ENCODE measurements around the gene ATP6V1G3. TPM values are rescaled to one million over a fixed set of nuclear protein-coding genes. Genes with fewer than 3 reads are reported as not detected.

ATP6V1G3 gene
- total and polyA plus RNA-seq, 2 donors (not counting 1 experiment from before 2014, with no cell fraction given): not detected

- ATAC-seq (ENCODE audit: low read depth): no peak
- Histone ChIP-seq H3K27ac (ENCODE audit: low read length in 2 of 2) (no peak overlapping the region), H3K9ac (ENCODE audit: low read length) (no peak overlapping the region), H3K36me3 (replicated peaks in 1 of 2; ENCODE audit: control extremely low read depth in 1 of 2, control insufficient read depth in 1 of 2, extremely low read depth in 1 of 2, insufficient read depth in 2 of 2, low read length in 1 of 2) (no peaks in the 10 kb centered on the region), H3K79me2 (ENCODE audit: control insufficient read depth, insufficient read depth, low read length) (no peaks in the 10 kb centered on the region), H3K27me3 (replicated peaks in 1 of 4; ENCODE audit: control extremely low read depth in 1 of 4, control insufficient read depth in 3 of 4, insufficient read depth in 4 of 4, low read length in 3 of 4) (no peaks in the 10 kb centered on the region), H3K4me1 (ENCODE audit: control insufficient read depth in 2 of 2, insufficient read depth in 2 of 2, low read length in 2 of 2) (peaks cover 0 to 3% of the 10 kb centered on the region in 2 donors), H4K20me1 (ENCODE audit: control insufficient read depth, insufficient read depth, low read length, poor library complexity, severe bottlenecking) (no peaks in the 10 kb centered on the region), H3K4me3 (ENCODE audit: control extremely low read depth in 1 of 5, extremely low read depth in 1 of 5, insufficient read depth in 1 of 5, low read depth in 2 of 5, low read length in 4 of 5) (no peak overlapping the region), H3K4me2 (replicated peaks; ENCODE audit: low read depth, low read length, poor library complexity, severe bottlenecking) (no peak overlapping the region), H3K9me3 (ENCODE audit: control extremely low read depth in 1 of 3, control insufficient read depth in 2 of 3, insufficient read depth in 1 of 3, low read length in 2 of 3) (peaks cover 2 to 5% (median 2%) of the 10 kb centered on the region in 3 donors), H2AFZ (ENCODE audit: insufficient read depth, low read depth, low read length, poor library complexity, severe bottlenecking) (no peak overlapping the region)
- H3K27ac Mint-ChIP-seq: no peak overlapping the region
- H3K9me3 Mint-ChIP-seq (ENCODE audit: insufficient read depth): peaks cover 6% of the 10 kb centered on the region
- no peak for TF ChIP-seq EZH2 (IDR thresholded peaks at IDR 0.05; ENCODE audit: borderline replicate concordance, insufficient read depth, low read depth, low read length, poor library complexity, severe bottlenecking)
- intact Hi-C loops (cut with micrococcal nuclease): no loop called here
- CTCF ChIA-PET: no interaction called here
- no peak overlapping the region for H3K4me3 Mint-ChIP-seq
- 83% methylated on average over 1 of the region's 1 CpG for WGBS (ENCODE audit: insufficient coverage)
- no peaks in the 10 kb centered on the region for H3K27me3 Mint-ChIP-seq
- POLR2A ChIA-PET: no interaction called here
- no peak for DNase-seq
- H3K4me1 Mint-ChIP-seq: peaks cover 8% of the 10 kb centered on the region
Observed at GRCh38 chr1:198564716-198565115, 24.2 kb upstream of the ATP6V1G3 start.

GRCh38 chr1:198564157-198564556, 23.7 kb upstream of the ATP6V1G3 start:
- no peak for TF ChIP-seq CTCF (IDR thresholded peaks at IDR 0.05)
- no peak for TF ChIP-seq EZH2 (IDR thresholded peaks at IDR 0.05; ENCODE audit: borderline replicate concordance, insufficient read depth, low read depth, low read length, poor library complexity, severe bottlenecking)
- intact Hi-C loops (cut with micrococcal nuclease): no loop called here
- Histone ChIP-seq H3K79me2 (ENCODE audit: control insufficient read depth, insufficient read depth, low read length) (no peaks in the 10 kb centered on the region), H3K27me3 (replicated peaks in 1 of 4; ENCODE audit: control extremely low read depth in 1 of 4, control insufficient read depth in 3 of 4, insufficient read depth in 4 of 4, low read length in 3 of 4) (no peaks in the 10 kb centered on the region), H3K36me3 (replicated peaks in 1 of 2; ENCODE audit: control extremely low read depth in 1 of 2, control insufficient read depth in 1 of 2, extremely low read depth in 1 of 2, insufficient read depth in 2 of 2, low read length in 1 of 2) (no peaks in the 10 kb centered on the region), H3K9me3 (ENCODE audit: control extremely low read depth in 1 of 3, control insufficient read depth in 2 of 3, insufficient read depth in 1 of 3, low read length in 2 of 3) (peaks cover 2 to 5% (median 2%) of the 10 kb centered on the region in 3 donors), H2AFZ (ENCODE audit: insufficient read depth, low read depth, low read length, poor library complexity, severe bottlenecking) (no peak overlapping the region), H3K27ac (ENCODE audit: low read length in 2 of 2) (no peak overlapping the region), H3K4me3 (ENCODE audit: control extremely low read depth in 1 of 5, extremely low read depth in 1 of 5, insufficient read depth in 1 of 5, low read depth in 2 of 5, low read length in 4 of 5) (no peak overlapping the region), H4K20me1 (ENCODE audit: control insufficient read depth, insufficient read depth, low read length, poor library complexity, severe bottlenecking) (no peaks in the 10 kb centered on the region), H3K4me1 (ENCODE audit: control insufficient read depth in 2 of 2, insufficient read depth in 2 of 2, low read length in 2 of 2) (peaks cover 0 to 3% of the 10 kb centered on the region in 2 donors), H3K4me2 (replicated peaks; ENCODE audit: low read depth, low read length, poor library complexity, severe bottlenecking) (no peak overlapping the region), H3K9ac (ENCODE audit: low read length) (no peak overlapping the region)
- Mint-ChIP-seq H3K9me3 (ENCODE audit: insufficient read depth) (peaks cover 6% of the 10 kb centered on the region), H3K4me1 (peaks cover 8% of the 10 kb centered on the region), H3K27me3 (no peaks in the 10 kb centered on the region), H3K4me3 (no peak overlapping the region), H3K27ac (no peak overlapping the region)
- ATAC-seq (ENCODE audit: low read depth) (no peak), DNase-seq (no peak)
- ChIA-PET POLR2A (no interaction called here), CTCF (no interaction called here)

Measured in B cell (primary cell).